SK-N-SH treated with all-trans-retinoic acid at 6 μM for 48 hours (cell line): Measurements from ENCODE around the gene PAOX.

Experiments
- ATAC-seq: fragments of 200-7000 bp; cut with Tn5 transposase; 3 replicates; pipeline ENCODE4 v1.9.1; 2020; ENCODE audit warnings: mild to moderate bottlenecking, moderate library complexity
- BACH2 ChIP-seq: fragments of 250-450 bp; sonication (Bioruptor Pico); IDR thresholded peaks from 2 replicates; pipeline ENCODE4 v1.9.0; 2021; ENCODE audit warnings: mild to moderate bottlenecking, borderline replicate concordance
- CREB5 ChIP-seq: fragments of 250-450 bp; sonication (Bioruptor Pico); IDR thresholded peaks from 2 replicates; pipeline ENCODE4 v1.5.1; 2020; ENCODE audit warnings: low read depth, mild to moderate bottlenecking, moderate library complexity
- CSDC2 ChIP-seq: fragments of 250-450 bp; sonication (Bioruptor Pico); IDR thresholded peaks from 2 replicates; pipeline ENCODE4 v1.5.0; 2020; ENCODE audit warnings: mild to moderate bottlenecking, moderate library complexity
- CSRNP3 ChIP-seq: fragments of 250-450 bp; sonication (Bioruptor Pico); IDR thresholded peaks from 2 replicates; pipeline ENCODE4 v1.5.1; 2021; ENCODE audit warnings: mild to moderate bottlenecking, moderate library complexity
- ESRRG ChIP-seq: fragments of 250-450 bp; sonication (Bioruptor Pico); IDR thresholded peaks from 2 replicates; pipeline ENCODE4 v1.6.1; 2021; ENCODE audit warnings: mild to moderate bottlenecking
- GLIS3 ChIP-seq: fragments of 250-450 bp; sonication (Bioruptor Pico); IDR thresholded peaks from 2 replicates; pipeline ENCODE4 v1.5.0; 2020; ENCODE audit warnings: mild to moderate bottlenecking, moderate library complexity
- OSR1 ChIP-seq: fragments of 250-450 bp; sonication (Bioruptor Pico); IDR thresholded peaks from 2 replicates; pipeline ENCODE4 v1.8.0; 2022; ENCODE audit warnings: moderate library complexity, mild to moderate bottlenecking, inconsistent platforms
- PPARA ChIP-seq: fragments of 250-450 bp; sonication (Bioruptor Pico); IDR thresholded peaks from 2 replicates; pipeline ENCODE4 v1.5.0; 2020; ENCODE audit warnings: mild to moderate bottlenecking, borderline replicate concordance
- RARB ChIP-seq: fragments of 250-450 bp; sonication (Bioruptor Pico); IDR thresholded peaks from 2 replicates; pipeline ENCODE4 v1.8.0; 2021; ENCODE audit warnings: mild to moderate bottlenecking, moderate library complexity
- SNAI2 ChIP-seq: fragments of 250-450 bp; sonication (Bioruptor Pico); IDR thresholded peaks from 2 replicates; pipeline ENCODE4 v1.5.0; 2020; ENCODE audit warnings: mild to moderate bottlenecking, moderate library complexity
- TCF4 ChIP-seq: fragments of 250-450 bp; sonication (Bioruptor Pico); IDR thresholded peaks from 2 replicates; pipeline ENCODE4 v1.8.0; 2021; ENCODE audit warnings: mild to moderate bottlenecking, moderate library complexity, borderline replicate concordance
- TOX ChIP-seq: fragments of 250-450 bp; sonication (Bioruptor Pico); IDR thresholded peaks from 2 replicates; pipeline ENCODE4 v1.8.0; 2021; ENCODE audit warnings: mild to moderate bottlenecking, moderate library complexity, borderline replicate concordance
- ZC3H10 ChIP-seq: fragments of 250-450 bp; sonication (Bioruptor Pico); IDR thresholded peaks from 2 replicates; pipeline ENCODE4 v1.5.1; 2021; ENCODE audit warnings: mild to moderate bottlenecking, moderate library complexity
- ZFP3 ChIP-seq: fragments of 250-450 bp; sonication (Bioruptor Pico); IDR thresholded peaks from 2 replicates; pipeline ENCODE4 v1.5.0; 2020; ENCODE audit warnings: mild to moderate bottlenecking, moderate library complexity
- ZFP30 ChIP-seq: fragments of 450-650 bp; formaldehyde crosslinking; IDR thresholded peaks from 2 replicates; pipeline ENCODE4 v1.5.0; 2022; ENCODE audit warnings: mild to moderate bottlenecking, moderate library complexity
- ZNF565 ChIP-seq: fragments of 450-650 bp; formaldehyde crosslinking; conservative IDR thresholded peaks from 2 replicates; pipeline ENCODE4 v1.5.0; 2020; ENCODE audit warnings: low read depth, mild to moderate bottlenecking, moderate library complexity
- ZNF70 ChIP-seq: fragments of 450-650 bp; formaldehyde crosslinking; IDR thresholded peaks from 2 replicates; pipeline ENCODE4 v1.5.0; 2020; ENCODE audit warnings: mild to moderate bottlenecking, moderate library complexity
- ZNF8 ChIP-seq: fragments of 450-650 bp; formaldehyde crosslinking; IDR thresholded peaks from 2 replicates; pipeline ENCODE4 v1.5.0; 2020; ENCODE audit warnings: mild to moderate bottlenecking, moderate library complexity
- TF ChIP-seq, protein P1 (sequence below): fragments of 250-450 bp; sonication (Bioruptor Pico); IDR thresholded peaks from 2 replicates; pipeline ENCODE4 v1.8.0; 2020; ENCODE audit warnings: mild to moderate bottlenecking, moderate library complexity, borderline replicate concordance
- TF ChIP-seq, protein P2 (sequence below): fragments of 250-450 bp; sonication (Bioruptor Pico); IDR thresholded peaks from 2 replicates; pipeline ENCODE4 v1.8.0; 2021; ENCODE audit warnings: low read depth, mild to moderate bottlenecking, moderate library complexity, borderline replicate concordance

Gene PAOX

DNA sequence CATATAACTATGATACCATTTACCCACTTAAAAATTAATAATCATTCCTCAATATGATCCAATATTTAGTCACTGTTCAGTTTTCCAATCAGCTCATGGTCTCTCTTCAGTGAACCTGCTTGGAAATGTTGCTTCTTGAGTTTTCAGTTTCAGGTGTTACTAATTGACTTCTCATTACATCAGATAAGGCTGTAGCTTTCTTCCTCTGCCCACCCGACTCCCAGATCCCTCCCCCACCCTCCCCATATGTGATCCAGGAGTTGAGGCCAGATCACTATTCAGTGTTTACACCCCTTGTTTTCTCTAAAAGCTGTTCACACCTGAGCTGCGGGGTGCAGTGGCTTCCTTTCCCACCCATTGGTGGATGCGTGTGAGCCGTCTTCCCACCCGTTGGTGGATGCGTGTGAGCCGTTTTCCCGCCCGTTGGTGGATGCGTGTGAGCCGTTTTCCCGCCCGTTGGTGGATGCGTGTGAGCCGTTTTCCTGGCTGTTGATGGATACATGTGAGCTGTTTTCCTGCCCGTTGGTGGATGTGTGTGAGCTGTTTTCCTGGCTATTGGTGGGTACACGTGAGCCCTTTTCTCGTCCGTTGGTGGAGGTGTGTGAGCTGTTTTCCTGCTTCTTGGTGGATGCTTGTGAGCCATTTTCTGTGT, 11.7 kb downstream of the PAOX start (continued):
- TF ChIP-seq ZNF565 (CRISPR knock-in tag) (no peak), ZC3H10 (CRISPR knock-in tag) (no peak), GLIS3 (CRISPR knock-in tag) (no peak), PPARA (CRISPR knock-in tag) (no peak)

DNA sequence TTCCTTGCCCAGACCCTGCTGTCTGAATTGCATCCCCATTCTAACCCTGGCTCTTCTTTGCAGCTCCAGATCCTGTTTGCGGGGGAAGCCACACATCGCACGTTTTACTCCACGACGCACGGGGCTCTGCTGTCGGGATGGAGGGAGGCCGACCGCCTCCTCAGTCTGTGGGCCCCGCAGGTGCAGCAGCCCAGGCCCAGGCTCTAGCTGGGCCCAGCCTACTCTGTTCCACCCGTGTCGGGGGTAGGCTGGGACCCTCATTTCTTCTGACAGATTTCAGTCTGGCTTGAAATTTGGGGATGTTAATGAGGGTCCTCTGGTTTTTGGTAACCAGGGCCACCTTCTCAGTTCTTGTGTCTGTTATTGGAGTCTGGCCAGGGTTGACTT, 12.2 kb downstream of the PAOX start:
- TF ChIP-seq OSR1 (CRISPR knock-in tag), result no peak
- no peak for TF ChIP-seq CSDC2 (CRISPR knock-in tag)
- TF ChIP-seq CREB5, result no peak
- TF ChIP-seq BACH2, result no peak
- no peak for TF ChIP-seq ZFP30 (CRISPR knock-in tag)
- TF ChIP-seq ZNF8 (CRISPR knock-in tag), result no peak
- no peak for TF ChIP-seq ZNF565 (CRISPR knock-in tag)
- TF ChIP-seq SNAI2 (CRISPR knock-in tag), result no peak
- TF ChIP-seq ZC3H10 (CRISPR knock-in tag), result no peak
- ATAC-seq, result no peak

GRCh38 chr10:133391761-133392518, 12.9 kb downstream of the PAOX start:
- TF ChIP-seq ZC3H10 (CRISPR knock-in tag) (no peak), TOX (CRISPR knock-in tag) (no peak), RARB (CRISPR knock-in tag) (no peak), CSDC2 (CRISPR knock-in tag) (no peak), ZNF8 (CRISPR knock-in tag) (no peak), OSR1 (CRISPR knock-in tag) (no peak), ZFP3 (no peak), GLIS3 (CRISPR knock-in tag) (no peak), ZFP30 (CRISPR knock-in tag) (no peak), ESRRG (CRISPR knock-in tag) (no peak), ZNF70 (CRISPR knock-in tag) (no peak), CSRNP3 (CRISPR knock-in tag) (no peak)
- TF ChIP-seq, protein P1, sequence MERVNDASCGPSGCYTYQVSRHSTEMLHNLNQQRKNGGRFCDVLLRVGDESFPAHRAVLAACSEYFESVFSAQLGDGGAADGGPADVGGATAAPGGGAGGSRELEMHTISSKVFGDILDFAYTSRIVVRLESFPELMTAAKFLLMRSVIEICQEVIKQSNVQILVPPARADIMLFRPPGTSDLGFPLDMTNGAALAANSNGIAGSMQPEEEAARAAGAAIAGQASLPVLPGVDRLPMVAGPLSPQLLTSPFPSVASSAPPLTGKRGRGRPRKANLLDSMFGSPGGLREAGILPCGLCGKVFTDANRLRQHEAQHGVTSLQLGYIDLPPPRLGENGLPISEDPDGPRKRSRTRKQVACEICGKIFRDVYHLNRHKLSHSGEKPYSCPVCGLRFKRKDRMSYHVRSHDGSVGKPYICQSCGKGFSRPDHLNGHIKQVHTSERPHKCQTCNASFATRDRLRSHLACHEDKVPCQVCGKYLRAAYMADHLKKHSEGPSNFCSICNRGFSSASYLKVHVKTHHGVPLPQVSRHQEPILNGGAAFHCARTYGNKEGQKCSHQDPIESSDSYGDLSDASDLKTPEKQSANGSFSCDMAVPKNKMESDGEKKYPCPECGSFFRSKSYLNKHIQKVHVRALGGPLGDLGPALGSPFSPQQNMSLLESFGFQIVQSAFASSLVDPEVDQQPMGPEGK (CRISPR knock-in tag), result no peak
- TF ChIP-seq, protein P2, sequence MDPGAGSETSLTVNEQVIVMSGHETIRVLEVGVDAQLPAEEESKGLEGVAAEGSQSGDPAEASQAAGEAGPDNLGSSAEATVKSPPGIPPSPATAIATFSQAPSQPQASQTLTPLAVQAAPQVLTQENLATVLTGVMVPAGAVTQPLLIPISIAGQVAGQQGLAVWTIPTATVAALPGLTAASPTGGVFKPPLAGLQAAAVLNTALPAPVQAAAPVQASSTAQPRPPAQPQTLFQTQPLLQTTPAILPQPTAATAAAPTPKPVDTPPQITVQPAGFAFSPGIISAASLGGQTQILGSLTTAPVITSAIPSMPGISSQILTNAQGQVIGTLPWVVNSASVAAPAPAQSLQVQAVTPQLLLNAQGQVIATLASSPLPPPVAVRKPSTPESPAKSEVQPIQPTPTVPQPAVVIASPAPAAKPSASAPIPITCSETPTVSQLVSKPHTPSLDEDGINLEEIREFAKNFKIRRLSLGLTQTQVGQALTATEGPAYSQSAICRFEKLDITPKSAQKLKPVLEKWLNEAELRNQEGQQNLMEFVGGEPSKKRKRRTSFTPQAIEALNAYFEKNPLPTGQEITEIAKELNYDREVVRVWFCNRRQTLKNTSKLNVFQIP, result no peak
- TF ChIP-seq, all 23 proteins: peak for 0
- no peak for ATAC-seq

DNA sequence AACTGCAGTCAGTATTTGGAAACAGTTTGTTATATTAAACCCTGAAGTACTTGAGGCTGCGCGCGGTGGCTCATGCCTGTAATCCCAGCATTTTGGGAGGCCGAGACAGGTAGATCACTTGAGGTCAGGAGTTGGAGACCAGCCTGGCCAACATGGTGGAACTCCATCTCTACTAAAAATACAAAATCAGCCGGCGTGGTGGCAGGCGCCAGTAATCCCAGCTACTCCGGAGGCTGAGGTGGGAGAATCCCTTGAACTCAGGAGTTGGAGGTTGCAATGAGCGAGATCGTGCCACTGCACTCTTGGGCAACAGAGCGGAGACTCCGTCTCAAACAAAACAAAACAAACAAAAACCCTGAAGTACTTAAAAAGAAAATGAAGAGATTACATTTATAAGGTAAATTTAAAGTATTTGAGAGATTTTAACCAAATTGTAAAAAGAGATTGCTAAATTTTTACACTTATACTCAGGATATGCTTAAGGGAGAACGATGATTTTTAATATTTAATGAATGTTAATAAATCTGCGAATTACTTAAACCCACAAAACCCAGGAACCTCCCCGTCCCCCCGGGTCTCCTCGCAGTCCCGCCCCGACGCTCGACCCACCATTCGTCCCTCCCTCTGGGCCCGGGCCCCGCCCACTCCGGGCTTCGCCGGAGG, 14.5 kb downstream of the PAOX start:
- no peak for ATAC-seq
- TF ChIP-seq CREB5 (no peak), RARB (CRISPR knock-in tag) (no peak), TOX (CRISPR knock-in tag) (no peak), PPARA (CRISPR knock-in tag) (no peak), OSR1 (CRISPR knock-in tag) (no peak), ZFP30 (CRISPR knock-in tag) (no peak), TCF4 (CRISPR knock-in tag) (no peak), CSRNP3 (CRISPR knock-in tag) (no peak), ZNF8 (CRISPR knock-in tag) (no peak), BACH2 (no peak), ZFP3 (no peak)
- TF ChIP-seq, protein P1 (CRISPR knock-in tag), result no peak
